HG02642 (cell line): ENCODE data around the gene KIDINS220.
A peak's percentile ranks its signal among the peaks of the same experiment; 100 is the strongest.

Source experiments
- ATAC-seq: cut with Tn5 transposase; IDR thresholded peaks from one replicate; pipeline ENCODE4 v1.9.1; 2021; ENCODE audit warnings: mild to moderate bottlenecking; ENCODE audit not compliant: unreplicated experiment, poor library complexity

Gene KIDINS220

DNA sequence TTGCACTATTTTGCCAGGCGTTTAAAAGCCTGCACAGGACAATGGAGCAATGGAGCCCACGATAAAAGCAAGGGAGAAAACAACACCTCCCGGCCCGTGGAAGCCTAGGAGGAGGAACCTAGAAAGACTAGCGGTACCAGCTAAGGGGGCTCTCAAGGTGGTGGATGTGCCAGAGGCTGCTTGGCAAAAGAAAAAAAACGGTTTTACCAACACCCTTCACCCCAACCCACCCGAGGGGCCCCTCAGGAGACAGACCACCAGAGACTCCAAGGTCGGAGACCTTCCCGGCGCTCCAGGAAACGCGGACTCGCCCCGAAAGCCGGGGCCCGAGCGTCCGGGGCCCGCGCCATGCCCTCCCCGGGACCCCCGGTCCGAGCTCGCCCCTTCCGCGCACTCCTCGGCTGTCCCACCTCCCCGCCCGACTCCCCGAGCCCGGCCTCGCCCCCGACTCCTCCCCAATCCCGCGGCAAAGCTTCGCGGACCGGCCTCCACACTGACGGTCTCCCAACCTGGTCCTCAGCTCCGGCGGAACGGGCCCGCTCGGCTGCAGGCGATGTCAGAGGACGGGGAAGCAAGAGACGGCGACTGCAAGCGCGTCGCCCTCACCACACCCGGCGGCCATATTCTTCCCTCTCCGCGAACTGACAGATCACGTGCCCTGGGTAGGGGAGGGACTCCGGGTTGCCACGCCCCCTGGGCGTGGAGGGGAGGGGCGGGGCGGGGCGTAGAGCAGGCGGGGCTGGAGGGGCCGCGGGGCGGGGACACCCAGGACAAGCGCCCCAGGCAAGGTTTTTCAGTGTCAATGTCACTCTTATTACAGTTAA is at the start of gene KIDINS220:
TSS of gene KIDINS220 (minus strand) at position 643 of the 824 bp plus-strand sequence. CDS start 10,520 bp downstream, outside the sequence.
- peak; percentile 93 for ATAC-seq

- no peak for ATAC-seq
Observed at GRCh38 chr2:8886876-8887275, 49.5 kb upstream of the KIDINS220 start.

DNA sequence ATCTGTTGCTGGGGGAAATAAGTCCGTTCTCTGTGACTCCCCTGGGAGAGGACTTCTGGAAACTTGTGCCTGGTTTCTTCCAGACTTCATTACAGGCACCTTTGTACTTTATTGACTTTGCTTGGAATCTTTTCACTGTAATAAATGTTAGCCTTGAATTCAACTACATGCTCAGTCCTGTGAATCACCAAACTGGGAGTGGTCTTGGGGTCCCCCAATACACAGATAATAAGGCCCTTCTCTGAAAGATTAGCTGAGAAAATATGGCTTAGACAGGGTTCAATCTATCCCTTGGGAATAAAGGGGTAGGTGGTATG is 48.7 kb upstream of the KIDINS220 start:
- no peak for ATAC-seq

DNA sequence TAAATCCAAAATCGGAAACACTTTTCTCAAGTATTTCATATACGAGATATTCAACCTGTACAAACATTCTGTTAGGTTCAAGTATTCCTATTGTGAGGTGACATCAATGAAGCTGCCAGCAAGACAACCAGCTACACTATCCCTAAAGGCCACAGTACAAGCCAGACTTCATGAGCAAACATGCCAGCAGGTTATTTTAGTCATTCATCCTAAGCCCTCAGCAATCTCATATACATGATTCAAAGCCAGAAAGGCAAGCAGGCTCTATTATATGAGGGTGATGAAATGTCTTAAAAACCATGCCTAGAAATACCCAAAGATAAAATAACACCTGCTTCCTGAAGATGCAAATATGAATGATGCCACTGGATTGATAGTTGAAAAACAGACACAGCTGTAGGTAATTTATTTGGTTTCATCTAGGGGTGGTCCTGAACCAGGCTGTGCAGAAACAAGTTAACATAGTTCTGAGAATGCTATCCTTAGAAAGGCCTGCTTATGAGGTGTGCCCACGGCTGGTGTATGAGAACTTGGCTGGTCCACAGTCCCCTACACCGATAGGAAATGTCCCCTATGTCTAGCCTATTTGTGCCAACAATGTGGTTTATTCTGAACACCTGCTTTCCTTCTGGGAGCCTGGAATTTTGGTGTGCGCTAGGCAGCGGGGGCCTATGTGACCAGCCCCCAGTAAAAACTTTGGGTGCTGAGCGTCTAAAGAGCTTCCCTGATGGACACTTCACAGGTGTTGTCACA is 48.2 kb upstream of the KIDINS220 start:
- no peak for ATAC-seq

GRCh38 chr2:8884812-8885211 is 47.4 kb upstream of the KIDINS220 start:
- ATAC-seq: no peak

GRCh38 chr2:8882094-8882493 is 44.7 kb upstream of the KIDINS220 start:
- ATAC-seq: no peak

- no peak for ATAC-seq
Observed at GRCh38 chr2:8877894-8878293, 40.5 kb upstream of the KIDINS220 start.

GRCh38 chr2:8877332-8877731 is 39.9 kb upstream of the KIDINS220 start:
- no peak for ATAC-seq

DNA sequence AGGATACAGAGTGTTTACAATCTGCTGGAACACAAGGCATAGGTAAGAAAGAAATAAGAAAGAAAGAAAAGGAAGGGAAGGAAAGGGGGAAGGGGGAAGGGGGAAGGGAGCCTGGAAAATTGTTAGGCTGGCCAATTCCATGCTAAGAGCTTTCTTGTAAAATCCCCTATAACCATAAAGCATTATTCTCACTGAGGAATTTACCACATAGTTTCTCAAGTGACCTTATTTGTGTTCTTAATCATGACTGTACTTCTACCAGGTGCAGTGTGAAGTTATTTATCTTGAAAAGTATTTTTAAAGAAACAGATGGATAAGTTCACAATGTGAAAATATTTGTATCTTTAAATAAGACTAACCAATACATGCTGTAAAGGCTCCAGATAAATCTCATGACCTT is 39.2 kb upstream of the KIDINS220 start:
- ATAC-seq: no peak

DNA sequence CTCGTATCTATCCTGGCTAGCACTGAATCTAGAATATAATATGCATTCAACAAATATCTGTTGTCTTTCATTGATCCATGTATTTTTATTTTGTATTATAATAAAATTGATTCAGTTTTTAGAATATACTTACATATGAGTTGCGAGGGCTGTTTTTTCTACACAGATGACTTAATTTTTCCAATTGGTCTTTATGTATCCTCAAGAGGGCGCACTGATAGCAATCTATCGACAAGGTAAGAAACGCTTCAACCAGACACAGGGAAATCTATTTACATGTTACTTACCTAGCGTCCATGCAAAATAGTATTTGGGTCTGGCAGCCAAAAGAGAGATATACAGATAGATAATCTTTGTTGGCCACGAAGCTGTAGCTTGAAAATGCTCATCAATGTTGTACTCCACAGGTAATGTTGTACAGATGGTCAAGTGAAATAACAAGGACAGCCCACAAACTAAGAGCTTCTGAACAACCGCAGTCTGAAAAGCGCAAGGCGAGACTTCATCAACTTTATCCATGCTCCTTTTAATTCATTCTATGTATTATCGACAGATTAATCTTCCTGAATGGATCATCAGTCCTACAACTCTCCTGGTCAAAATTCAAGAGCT is 35.5 kb upstream of the KIDINS220 start:
- no peak for ATAC-seq

DNA sequence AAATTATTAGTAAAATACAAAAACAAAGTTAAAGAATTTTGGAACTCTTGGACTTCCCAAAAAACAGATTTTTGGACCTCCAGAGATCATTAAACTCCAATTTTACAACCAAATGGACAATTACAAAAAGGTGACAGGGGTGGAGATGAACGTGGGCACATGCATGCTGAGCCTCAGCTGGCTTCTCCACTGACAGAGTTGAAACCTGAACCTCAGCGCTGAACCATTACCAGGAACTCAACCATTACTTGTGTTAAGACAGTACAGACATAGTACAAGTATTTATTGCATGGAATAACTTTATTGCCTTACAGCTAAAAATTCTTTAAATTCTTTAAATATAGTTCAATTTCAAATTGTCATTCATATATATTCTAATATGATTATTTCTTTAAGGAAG is 33.0 kb upstream of the KIDINS220 start:
- ATAC-seq: no peak

DNA sequence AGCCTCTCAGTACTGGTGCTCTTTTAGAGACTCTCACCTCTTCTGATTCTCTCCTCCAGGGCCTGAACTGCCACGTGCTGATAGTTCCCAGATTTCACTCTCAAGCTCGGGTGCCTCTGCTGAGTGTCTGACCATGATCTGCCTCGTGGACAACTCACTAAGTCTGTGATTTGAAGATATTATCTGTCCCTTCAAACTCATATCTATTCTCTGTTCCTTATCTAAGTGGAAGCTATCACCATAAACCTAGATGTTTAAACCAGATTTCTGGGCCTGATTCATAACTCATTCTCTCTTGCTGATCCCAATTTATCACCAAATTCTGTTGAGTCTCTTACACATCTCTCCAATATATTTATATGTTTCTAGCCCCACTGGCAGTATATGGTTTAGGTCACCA is 29.9 kb upstream of the KIDINS220 start:
- ATAC-seq: no peak

DNA sequence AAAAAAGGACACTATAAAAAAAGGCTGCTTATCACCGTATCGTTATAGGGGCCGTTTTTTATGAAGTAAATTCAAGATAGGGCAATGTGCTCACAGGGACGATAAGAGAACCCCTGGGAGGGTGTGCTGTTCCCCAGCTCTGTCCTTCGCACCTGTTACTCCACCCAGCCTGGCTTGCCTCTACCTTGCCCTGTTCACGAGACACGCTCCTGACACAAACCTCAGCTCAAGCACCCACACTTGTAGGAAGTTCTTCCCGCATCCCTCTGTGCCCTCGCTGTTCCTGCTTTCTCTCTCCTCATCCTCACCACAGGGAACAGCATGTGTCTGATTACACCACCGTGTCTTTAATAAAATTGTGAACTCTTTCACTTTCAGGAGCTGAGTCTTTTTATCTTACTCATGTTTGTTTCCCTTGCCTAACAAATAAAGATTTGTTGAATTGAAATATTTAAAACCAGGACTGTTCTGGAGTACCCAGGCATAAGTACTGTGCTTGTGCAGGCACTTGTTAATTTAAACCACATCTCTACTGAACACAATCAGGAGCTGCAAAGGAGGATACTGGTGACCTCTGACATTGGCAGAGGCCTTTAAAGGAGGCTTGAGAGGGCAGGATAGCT is 26.0 kb upstream of the KIDINS220 start:
- no peak for ATAC-seq

- ATAC-seq: no peak
Observed at GRCh38 chr2:8862230-8862629, 24.8 kb upstream of the KIDINS220 start.

- ATAC-seq: no peak
Observed at GRCh38 chr2:8861797-8862196, 24.4 kb upstream of the KIDINS220 start.

GRCh38 chr2:8860239-8860638 is 22.8 kb upstream of the KIDINS220 start:
- ATAC-seq: no peak

DNA sequence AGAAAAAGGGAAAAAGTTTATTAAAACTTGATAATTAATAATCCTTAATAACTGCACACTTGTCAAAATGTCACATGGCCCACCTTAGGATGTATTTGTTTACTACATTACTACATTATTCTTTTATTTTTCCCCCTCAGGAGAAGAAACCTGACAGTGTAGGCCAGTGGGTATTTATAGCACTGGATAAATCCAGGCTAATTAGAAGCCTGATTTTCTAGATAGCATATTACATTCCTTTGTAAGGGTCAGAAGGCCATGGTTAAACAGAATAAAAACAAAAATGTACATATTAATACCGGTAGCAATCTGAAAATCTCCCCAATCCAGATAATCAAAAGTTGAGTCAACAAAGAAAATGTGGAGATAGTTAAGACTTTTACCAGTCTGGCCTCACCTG is 21.5 kb upstream of the KIDINS220 start:
- no peak for ATAC-seq

- ATAC-seq: no peak
Observed at GRCh38 chr2:8858264-8858663, 20.9 kb upstream of the KIDINS220 start.

- ATAC-seq: no peak
Observed at GRCh38 chr2:8857709-8858108, 20.3 kb upstream of the KIDINS220 start.

GRCh38 chr2:8856176-8856575 is 18.8 kb upstream of the KIDINS220 start:
- no peak for ATAC-seq

DNA sequence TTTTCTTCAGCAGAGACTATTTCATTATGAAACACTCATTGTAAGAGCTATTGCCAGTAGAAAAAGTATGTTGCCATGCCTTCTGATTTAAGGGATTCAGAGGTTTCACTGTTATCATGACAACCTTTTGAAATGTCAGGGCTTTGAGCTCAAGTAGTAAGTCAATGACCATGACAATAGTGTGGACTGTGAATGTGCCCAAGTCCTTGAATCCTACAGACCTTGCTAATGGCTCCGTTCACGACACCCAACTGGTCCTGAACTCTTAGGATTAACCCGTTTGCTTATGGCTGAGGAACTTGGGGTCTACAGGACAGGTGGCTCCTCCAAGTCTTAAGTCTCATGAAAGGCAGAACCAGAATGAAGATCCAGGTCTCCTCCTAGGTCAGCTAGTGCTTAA is 17.6 kb upstream of the KIDINS220 start:
- ATAC-seq: no peak
